H9 (cell line): ENCODE measurements around the gene USP13. TPM values are rescaled to one million over a fixed set of nuclear protein-coding genes. Genes with fewer than 3 reads are reported as not detected.

Experiments used
- DNase-seq: peaks from one replicate; pipeline ENCODE4 v3.0.0-alpha.2; 2017
- H2AFZ ChIP-seq: one replicate; pipeline ENCODE4 v1.6.1; 2013; ENCODE audit warnings: mild to moderate bottlenecking, low read length, control low read depth, moderate library complexity
- H2AK5ac ChIP-seq: 2 replicates; pipeline ENCODE4 v1.6.1; 2013; ENCODE audit warnings: low read length, control low read depth, mixed read lengths; ENCODE audit not compliant: insufficient read length
- H2BK120ac ChIP-seq: one replicate; pipeline ENCODE4 v1.6.1; 2013; ENCODE audit warnings: low read depth, mild to moderate bottlenecking, low read length, control low read depth, inconsistent platforms; ENCODE audit not compliant: poor library complexity, severe bottlenecking
- H2BK12ac ChIP-seq: 2 replicates; pipeline ENCODE4 v1.6.1; 2013; ENCODE audit warnings: low read length, control low read depth, mixed read lengths, low read depth; ENCODE audit not compliant: insufficient read length
- H2BK15ac ChIP-seq: 2 replicates; pipeline ENCODE4 v1.6.1; 2013; ENCODE audit warnings: low read depth, low read length, control low read depth
- H2BK20ac ChIP-seq: one replicate; pipeline ENCODE4 v1.6.1; 2013; ENCODE audit warnings: low read depth, mild to moderate bottlenecking, low read length, control low read depth, inconsistent platforms; ENCODE audit not compliant: poor library complexity, severe bottlenecking
- H2BK5ac ChIP-seq: 2 replicates; pipeline ENCODE4 v1.6.1; 2013; ENCODE audit warnings: low read length, control low read depth, mixed read lengths; ENCODE audit not compliant: insufficient read length
- H3K14ac ChIP-seq: 2 replicates; pipeline ENCODE4 v1.6.1; 2013; ENCODE audit warnings: low read length, control low read depth; ENCODE audit not compliant: insufficient read depth
- H3K18ac ChIP-seq: 2 replicates; pipeline ENCODE4 v1.6.1; 2013; ENCODE audit warnings: low read depth, mild to moderate bottlenecking, mixed read lengths, low read length, control low read depth; ENCODE audit not compliant: insufficient read length
- H3K23ac ChIP-seq: 2 replicates; pipeline ENCODE4 v1.6.1; 2013; ENCODE audit warnings: low read length, control low read depth, mixed read lengths, low read depth; ENCODE audit not compliant: insufficient read length
- H3K23me2 ChIP-seq: 2 replicates; pipeline ENCODE4 v1.6.1; 2013; ENCODE audit warnings: low read depth, mild to moderate bottlenecking, mixed read lengths, low read length, control low read depth; ENCODE audit not compliant: insufficient read length, poor library complexity, severe bottlenecking
- H3K27ac ChIP-seq: 2 replicates; pipeline ENCODE4 v1.5.1; 2013; ENCODE audit warnings: low read length, control low read depth, mixed read lengths, low read depth; ENCODE audit not compliant: insufficient read length
- H3K27me3 ChIP-seq: 2 replicates; pipeline ENCODE4 v1.6.1; 2013; ENCODE audit warnings: low read length, control low read depth, inconsistent platforms; ENCODE audit not compliant: insufficient read depth
- H3K4ac ChIP-seq: 2 replicates; pipeline ENCODE4 v1.6.1; 2013; ENCODE audit warnings: low read depth, mild to moderate bottlenecking, control low read depth, inconsistent platforms, low read length, moderate library complexity
- H3K4me1 ChIP-seq: 2 replicates; pipeline ENCODE4 v1.6.1; 2013; ENCODE audit warnings: low read length, control low read depth, inconsistent platforms; ENCODE audit not compliant: insufficient read depth
- H3K4me2 ChIP-seq: 2 replicates; pipeline ENCODE4 v1.6.1; 2013; ENCODE audit warnings: low read length, control low read depth, mixed read lengths; ENCODE audit not compliant: insufficient read length, insufficient read depth
- H3K56ac ChIP-seq: 2 replicates; pipeline ENCODE4 v1.6.1; 2013; ENCODE audit warnings: low read depth, mild to moderate bottlenecking, mixed read lengths, low read length, control low read depth; ENCODE audit not compliant: insufficient read length
- H3K79me1 ChIP-seq: 2 replicates; pipeline ENCODE4 v1.6.1; 2013; ENCODE audit warnings: low read depth, mild to moderate bottlenecking, moderate library complexity, low read length, control low read depth, inconsistent platforms; ENCODE audit not compliant: insufficient read depth, poor library complexity, severe bottlenecking
- H3K79me2 ChIP-seq: 2 replicates; pipeline ENCODE4 v1.6.1; 2013; ENCODE audit warnings: low read length, control low read depth, inconsistent platforms; ENCODE audit not compliant: insufficient read depth
- H3K9ac ChIP-seq: 2 replicates; pipeline ENCODE4 v1.6.1; 2013; ENCODE audit warnings: low read length, control low read depth, mixed read lengths; ENCODE audit not compliant: insufficient read length; ENCODE audit errors: extremely low read depth
- H3K9me3 ChIP-seq: one replicate; pipeline ENCODE4 v1.6.1; 2013; ENCODE audit warnings: low read depth, low read length, inconsistent platforms; ENCODE audit not compliant: control insufficient read depth
- H3T11ph ChIP-seq: one replicate; pipeline ENCODE4 v1.6.1; 2013; ENCODE audit warnings: mild to moderate bottlenecking, low read length, control low read depth, inconsistent platforms
- H4K20me1 ChIP-seq: one replicate; pipeline ENCODE4 v1.6.1; 2013; ENCODE audit not compliant: control insufficient read depth, insufficient read length, insufficient read depth
- H4K5ac ChIP-seq: 2 replicates; pipeline ENCODE4 v1.6.1; 2013; ENCODE audit warnings: low read depth, mild to moderate bottlenecking, mixed read lengths, low read length, control low read depth; ENCODE audit not compliant: insufficient read length
- H4K8ac ChIP-seq: replicated peaks from 2 replicates; pipeline ENCODE4 v1.6.1; 2013; ENCODE audit warnings: low read length, control low read depth, mixed read lengths, low read depth; ENCODE audit not compliant: insufficient read length
- H4K91ac ChIP-seq: 2 replicates; pipeline ENCODE4 v1.6.1; 2013; ENCODE audit warnings: low read depth, mild to moderate bottlenecking, moderate library complexity, mixed read lengths, low read length, control low read depth; ENCODE audit not compliant: insufficient read length
- H3K27ac Mint-ChIP-seq, 3 experiments: 2 replicates in 2 of 3; 3 replicates in 1 of 3; pipeline ENCODE4 v1.8.0; 2020 to 2021; ENCODE audit warnings: mixed read lengths in 3 of 3, mild to moderate bottlenecking in 1 of 3, moderate library complexity in 1 of 3
- H3K27me3 Mint-ChIP-seq: 2 replicates; pipeline ENCODE4 v1.8.0; 2021; ENCODE audit warnings: low read depth, mild to moderate bottlenecking, moderate library complexity, mixed read lengths
- H3K36me3 Mint-ChIP-seq, 3 experiments: 2 replicates in 2 of 3; 3 replicates in 1 of 3; pipeline ENCODE4 v1.8.0; 2020 to 2021; ENCODE audit warnings: low read depth in 3 of 3, mixed read lengths in 3 of 3; ENCODE audit not compliant: insufficient read depth in 1 of 3
- H3K4me1 Mint-ChIP-seq, 2 experiments: 2 replicates each; pipeline ENCODE4 v1.8.0; 2020; ENCODE audit warnings: mixed read lengths in 2 of 2
- H3K4me3 Mint-ChIP-seq, 2 experiments: 2 replicates in 1 of 2; 3 replicates in 1 of 2; pipeline ENCODE4 v1.8.0; 2020 to 2021; ENCODE audit warnings: mild to moderate bottlenecking in 2 of 2, mixed read lengths in 2 of 2, moderate library complexity in 1 of 2
- H3K9me3 Mint-ChIP-seq, 2 experiments: 2 replicates in 1 of 2; 3 replicates in 1 of 2; pipeline ENCODE4 v1.8.0; 2020; ENCODE audit warnings: mild to moderate bottlenecking in 2 of 2, mixed read lengths in 2 of 2, moderate library complexity in 1 of 2
- CTCF ChIP-seq: fragments of 200-600 bp; sonication (generic); conservative IDR thresholded peaks from 3 replicates; pipeline ENCODE4 v1.8.0; 2021; ENCODE audit warnings: antibody characterized with exemption, mild to moderate bottlenecking
- WGBS: extraction: QIAGEN DNeasy Blood & Tissue Kit; methylation state at CpG from one replicate; pipeline ENCODE4 v1.1.7; 2013; ENCODE audit warnings: missing lambda C conversion rate, low lambda C conversion rate, mixed read lengths; ENCODE audit not compliant: insufficient read length; ENCODE audit errors: extremely low coverage; 5-methylcytosine and 5-hydroxymethylcytosine counted together
- total RNA-seq: library from RNA; stranded (reverse); gene quantifications from 2 replicates; pipeline ENCODE4 v1.2.1, GENCODE V29; 2021

USP13 gene
- total RNA-seq, 1 experiment from 2014 or later: 26.7 TPM

GRCh38 chr3:179829401-179829800, 176.6 kb downstream of the USP13 start:
- no peaks in the 10 kb centered on the region for H4K20me1 ChIP-seq
- H2AFZ ChIP-seq: no peak overlapping the region
- H3K18ac ChIP-seq: no peak overlapping the region
- H3K79me1 ChIP-seq: no peaks in the 10 kb centered on the region
- WGBS: no CpG with 5 or more reads among the region's 5 CpGs
- no peak overlapping the region for H2BK5ac ChIP-seq
- no peaks in the 10 kb centered on the region for H3K79me2 ChIP-seq
- H3K27me3 ChIP-seq: no peaks in the 10 kb centered on the region
- TF ChIP-seq CTCF: no peak; the same call in 2 of the 3 replicates
- no peaks in the 10 kb centered on the region for H3K9me3 Mint-ChIP-seq
- H3K9ac ChIP-seq: no peak overlapping the region
- H3K4ac ChIP-seq: no peak overlapping the region
- H3K27ac Mint-ChIP-seq: no peak overlapping the region
- H3T11ph ChIP-seq: no peak overlapping the region
- no peaks in the 10 kb centered on the region; the same call in none of the 2 replicates for H3K27me3 Mint-ChIP-seq
- H2BK12ac ChIP-seq: no peak overlapping the region
- no peak overlapping the region for H2BK15ac ChIP-seq
- peaks cover 26% of the 10 kb centered on the region in 2 experiments for H3K4me1 Mint-ChIP-seq
- no peak overlapping the region for H3K4me3 Mint-ChIP-seq
- H4K8ac ChIP-seq: no peak overlapping the region
- H3K23ac ChIP-seq: no peak overlapping the region
- no peak overlapping the region for H4K91ac ChIP-seq
- no peaks in the 10 kb centered on the region for H3K36me3 Mint-ChIP-seq
- H3K4me2 ChIP-seq: no peak overlapping the region
- H3K4me1 ChIP-seq: peaks cover 10% of the 10 kb centered on the region; the same call in 1 of the 2 replicates
- H2AK5ac ChIP-seq: no peak overlapping the region
- no peak overlapping the region for H3K27ac ChIP-seq
- H2BK20ac ChIP-seq: no peak overlapping the region
- H3K14ac ChIP-seq: no peak overlapping the region
- no peaks in the 10 kb centered on the region for H3K23me2 ChIP-seq
- H3K9me3 ChIP-seq: no peaks in the 10 kb centered on the region
- no peak overlapping the region for H4K5ac ChIP-seq
- H2BK120ac ChIP-seq: no peak overlapping the region
- peak; percentile 38 for DNase-seq
- H3K56ac ChIP-seq: no peak overlapping the region
